Testis (tissue), 2 donors: Measurements from ENCODE around the gene DSN1.

ENCODE experiments used
- CTCF ChIP-seq, 3 experiments: fragments of 450-650 bp in 2 of 3; fragments of 200-600 bp in 1 of 3; sonication (generic) in 1 of 3; IDR thresholded peaks; one replicate each; pipeline ENCODE4 v1.5.1; 2016 to 2019; ENCODE audit warnings: antibody characterized with exemption in 3 of 3, mild to moderate bottlenecking in 2 of 3, moderate library complexity in 1 of 3
- POLR2A ChIP-seq: fragments of 450-650 bp; IDR thresholded peaks from one replicate; pipeline ENCODE4 v1.6.1; 2017; ENCODE audit warnings: antibody characterized with exemption, mild to moderate bottlenecking, moderate library complexity

GRCh38 chr20:36796117-36796516 lies 22.6 kb upstream of the DSN1 start:
- TF ChIP-seq POLR2A, result no peak
- TF ChIP-seq CTCF (IDR thresholded peaks at IDR 0.05), result no peak
